ENCODE data around the gene FNDC8. TPM values are rescaled to one million over a fixed set of nuclear protein-coding genes. Genes with fewer than 3 reads are reported as not detected.

FNDC8 gene
- total and polyA plus RNA-seq, 2 of the 4 experiments (the other 2 are of a cell fraction) = not detected

DNA sequence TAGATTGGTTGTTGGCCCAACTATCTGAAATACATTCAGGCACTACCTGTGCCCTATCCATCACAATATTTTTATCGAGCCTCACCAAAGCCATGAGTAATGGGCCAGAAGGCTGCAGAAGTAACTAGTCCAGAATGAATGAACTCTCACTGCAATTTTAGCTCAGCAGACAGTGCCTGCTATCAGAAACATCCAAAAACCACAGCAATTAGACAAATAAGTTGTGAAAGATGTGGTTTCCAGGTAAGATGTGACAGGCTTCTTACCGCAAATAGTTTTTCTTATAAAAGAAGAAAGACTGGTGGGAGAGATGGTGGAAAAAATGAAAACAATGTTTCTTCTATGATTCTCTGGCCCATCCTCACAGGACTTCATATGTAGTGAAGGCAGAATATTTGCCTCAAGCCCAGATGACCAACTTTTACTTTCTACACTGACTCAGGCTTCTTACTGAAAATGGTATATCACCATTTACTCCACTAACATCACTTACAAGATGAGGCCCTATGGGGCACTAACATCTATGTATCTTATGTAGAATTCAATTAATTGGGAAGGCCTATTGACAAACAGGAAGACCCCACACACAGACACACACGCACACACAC is 48.1 kb upstream of the FNDC8 start:
- Histone ChIP-seq H3K4me1 (ENCODE audit: control insufficient read depth, insufficient read depth, low read length) (peaks cover 15% of the 10 kb centered on the region), H3K36me3 (ENCODE audit: control insufficient read depth, insufficient read depth, low read length) (peaks cover 1% of the 10 kb centered on the region; the same call in 1 of the 2 replicates), H2AFZ (replicated peaks; ENCODE audit: low read length, poor library complexity) (no peak overlapping the region), H4K91ac (ENCODE audit: insufficient read depth, low read depth, low read length) (no peak overlapping the region), H2BK5ac (ENCODE audit: low read depth, low read length, poor library complexity, severe bottlenecking) (no peak overlapping the region), H4K8ac (ENCODE audit: low read depth in 2 of 2, low read length in 2 of 2) (no peak overlapping the region), H3K79me1 (ENCODE audit: low read depth in 1 of 2, low read length in 2 of 2) (peaks cover 42 to 83% of the 10 kb centered on the region in 2 experiments), H4K5ac (ENCODE audit: low read depth, low read length) (no peak overlapping the region), H2AK9ac (replicated peaks; ENCODE audit: low read depth, low read length, poor library complexity) (no peak overlapping the region), H3K27me3 (ENCODE audit: control insufficient read depth, insufficient read depth, low read length) (no peaks in the 10 kb centered on the region), H3K4me3 (ENCODE audit: insufficient read depth, low read depth, low read length) (no peak overlapping the region), H3K9me1 (ENCODE audit: insufficient read depth, low read length) (peaks cover 7% of the 10 kb centered on the region; the same call in 1 of the 2 replicates), H3K9ac (ENCODE audit: low read depth, low read length) (no peak overlapping the region), H2BK120ac (ENCODE audit: low read depth, low read length) (no peak overlapping the region), H3K56ac (ENCODE audit: extremely low read depth, insufficient read depth, low read length) (no peak overlapping the region), H2BK15ac (ENCODE audit: low read depth, low read length) (no peak overlapping the region), H3K4ac (ENCODE audit: low read depth, low read length) (no peak overlapping the region), H3K27ac (ENCODE audit: insufficient read depth, low read length) (no peak overlapping the region), H3K9me3 (ENCODE audit: control insufficient read depth, insufficient read depth, low read length) (no peaks in the 10 kb centered on the region), H2BK20ac (ENCODE audit: low read depth, low read length) (no peak overlapping the region), H2AK5ac (ENCODE audit: low read depth, low read length) (no peak overlapping the region), H3K4me2 (ENCODE audit: low read depth, low read length) (no peak overlapping the region; the same call in 1 of the 2 replicates), H3K18ac (ENCODE audit: low read depth, low read length) (no peak overlapping the region), H4K20me1 (ENCODE audit: insufficient read depth, low read length) (peaks cover 11% of the 10 kb centered on the region; the same call in 1 of the 2 replicates), H3K23ac (ENCODE audit: low read depth, low read length) (no peak overlapping the region), H3K14ac (replicated peaks; ENCODE audit: low read depth, low read length) (no peak overlapping the region)
- TF ChIP-seq, protein P1, sequence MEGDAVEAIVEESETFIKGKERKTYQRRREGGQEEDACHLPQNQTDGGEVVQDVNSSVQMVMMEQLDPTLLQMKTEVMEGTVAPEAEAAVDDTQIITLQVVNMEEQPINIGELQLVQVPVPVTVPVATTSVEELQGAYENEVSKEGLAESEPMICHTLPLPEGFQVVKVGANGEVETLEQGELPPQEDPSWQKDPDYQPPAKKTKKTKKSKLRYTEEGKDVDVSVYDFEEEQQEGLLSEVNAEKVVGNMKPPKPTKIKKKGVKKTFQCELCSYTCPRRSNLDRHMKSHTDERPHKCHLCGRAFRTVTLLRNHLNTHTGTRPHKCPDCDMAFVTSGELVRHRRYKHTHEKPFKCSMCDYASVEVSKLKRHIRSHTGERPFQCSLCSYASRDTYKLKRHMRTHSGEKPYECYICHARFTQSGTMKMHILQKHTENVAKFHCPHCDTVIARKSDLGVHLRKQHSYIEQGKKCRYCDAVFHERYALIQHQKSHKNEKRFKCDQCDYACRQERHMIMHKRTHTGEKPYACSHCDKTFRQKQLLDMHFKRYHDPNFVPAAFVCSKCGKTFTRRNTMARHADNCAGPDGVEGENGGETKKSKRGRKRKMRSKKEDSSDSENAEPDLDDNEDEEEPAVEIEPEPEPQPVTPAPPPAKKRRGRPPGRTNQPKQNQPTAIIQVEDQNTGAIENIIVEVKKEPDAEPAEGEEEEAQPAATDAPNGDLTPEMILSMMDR (conservative IDR thresholded peaks at IDR 0.05; ENCODE audit: low read depth, low read length) = no peak
- TF ChIP-seq MAFK (IDR thresholded peaks at IDR 0.05; ENCODE audit: low read depth, low read length) (no peak), POLR2A (IDR thresholded peaks at IDR 0.05; ENCODE audit: low read depth, low read length) (no peak), MXI1 (IDR thresholded peaks at IDR 0.05; ENCODE audit: borderline replicate concordance, low read depth, low read length) (no peak), CHD1 (IDR thresholded peaks at IDR 0.05; ENCODE audit: low read depth, low read length) (no peak), BHLHE40 (IDR thresholded peaks at IDR 0.05; ENCODE audit: low read depth, low read length) (no peak), RAD21 (IDR thresholded peaks at IDR 0.05; ENCODE audit: low read length) (no peak), FOS (IDR thresholded peaks at IDR 0.05; ENCODE audit: low read depth, low read length) (no peak), MAZ (IDR thresholded peaks at IDR 0.05; ENCODE audit: borderline replicate concordance, low read depth, low read length) (no peak), RFX5 (IDR thresholded peaks at IDR 0.05; ENCODE audit: low read depth, low read length) (no peak), SMC3 (IDR thresholded peaks at IDR 0.05; ENCODE audit: low read depth, low read length) (no peak), NFE2L2 (IDR thresholded peaks at IDR 0.05; ENCODE audit: low read depth, low read length) (no peak), RCOR1 (IDR thresholded peaks at IDR 0.05; ENCODE audit: insufficient replicate concordance, low read length) (no peak), CEBPB (IDR thresholded peaks at IDR 0.05; ENCODE audit: low read depth, low read length) (no peak)
- TF ChIP-seq, protein P2, sequence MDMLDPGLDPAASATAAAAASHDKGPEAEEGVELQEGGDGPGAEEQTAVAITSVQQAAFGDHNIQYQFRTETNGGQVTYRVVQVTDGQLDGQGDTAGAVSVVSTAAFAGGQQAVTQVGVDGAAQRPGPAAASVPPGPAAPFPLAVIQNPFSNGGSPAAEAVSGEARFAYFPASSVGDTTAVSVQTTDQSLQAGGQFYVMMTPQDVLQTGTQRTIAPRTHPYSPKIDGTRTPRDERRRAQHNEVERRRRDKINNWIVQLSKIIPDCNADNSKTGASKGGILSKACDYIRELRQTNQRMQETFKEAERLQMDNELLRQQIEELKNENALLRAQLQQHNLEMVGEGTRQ (IDR thresholded peaks at IDR 0.05; ENCODE audit: low read depth, low read length) = no peak
- TF ChIP-seq, protein P3, sequence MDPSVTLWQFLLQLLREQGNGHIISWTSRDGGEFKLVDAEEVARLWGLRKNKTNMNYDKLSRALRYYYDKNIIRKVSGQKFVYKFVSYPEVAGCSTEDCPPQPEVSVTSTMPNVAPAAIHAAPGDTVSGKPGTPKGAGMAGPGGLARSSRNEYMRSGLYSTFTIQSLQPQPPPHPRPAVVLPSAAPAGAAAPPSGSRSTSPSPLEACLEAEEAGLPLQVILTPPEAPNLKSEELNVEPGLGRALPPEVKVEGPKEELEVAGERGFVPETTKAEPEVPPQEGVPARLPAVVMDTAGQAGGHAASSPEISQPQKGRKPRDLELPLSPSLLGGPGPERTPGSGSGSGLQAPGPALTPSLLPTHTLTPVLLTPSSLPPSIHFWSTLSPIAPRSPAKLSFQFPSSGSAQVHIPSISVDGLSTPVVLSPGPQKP (IDR thresholded peaks at IDR 0.05; ENCODE audit: borderline replicate concordance, low read depth, low read length) = no peak
- ChIA-PET CTCF (interaction anchor here (0.7 kb wide), 1 partner anchor 445 kb away, joined by 3 read pairs; no protein-coding TSS in a partner anchor), POLR2A (ENCODE audit: unreplicated experiment) (no interaction called here)
- ATAC-seq (ENCODE audit: low read depth) = peak; percentile 18; the same call in 1 of the 2 replicates
- in situ Hi-C loops (cut with MboI; ENCODE audit: low sequenced_read_pairs) = no loop called here
- DNase-seq = no peak
- intact Hi-C loops (cut with micrococcal nuclease) = no loop called here
- dilution Hi-C loops (cut with HindIII; ENCODE audit: low sequenced_read_pairs, unreplicated experiment) = no loop called here
- BruUV-seq (replicated peaks) = no TSS peak
- no CpG with 5 or more reads among the region's 3 CpGs for WGBS, 2 experiments (ENCODE audit: extremely low coverage in 2 of 2, insufficient read length in 1 of 2)
